Smooth muscle cell of the brain vasculature (primary cell): ENCODE data around the gene HYKK.
A peak's percentile ranks its signal among the peaks of the same experiment; 100 is the strongest.
"Not testable (repeated sequence)": the region's sequence is repeated elsewhere in the genome, so short reads cannot be mapped to it uniquely, and the experiment has no call there.

Experiments used
- DNase-seq: peaks from one replicate; pipeline ENCODE4 v3.0.0-alpha.2; 2012; ENCODE audit warnings: low read depth, low spot score

Gene HYKK, protein sequence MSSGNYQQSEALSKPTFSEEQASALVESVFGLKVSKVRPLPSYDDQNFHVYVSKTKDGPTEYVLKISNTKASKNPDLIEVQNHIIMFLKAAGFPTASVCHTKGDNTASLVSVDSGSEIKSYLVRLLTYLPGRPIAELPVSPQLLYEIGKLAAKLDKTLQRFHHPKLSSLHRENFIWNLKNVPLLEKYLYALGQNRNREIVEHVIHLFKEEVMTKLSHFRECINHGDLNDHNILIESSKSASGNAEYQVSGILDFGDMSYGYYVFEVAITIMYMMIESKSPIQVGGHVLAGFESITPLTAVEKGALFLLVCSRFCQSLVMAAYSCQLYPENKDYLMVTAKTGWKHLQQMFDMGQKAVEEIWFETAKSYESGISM

DNA sequence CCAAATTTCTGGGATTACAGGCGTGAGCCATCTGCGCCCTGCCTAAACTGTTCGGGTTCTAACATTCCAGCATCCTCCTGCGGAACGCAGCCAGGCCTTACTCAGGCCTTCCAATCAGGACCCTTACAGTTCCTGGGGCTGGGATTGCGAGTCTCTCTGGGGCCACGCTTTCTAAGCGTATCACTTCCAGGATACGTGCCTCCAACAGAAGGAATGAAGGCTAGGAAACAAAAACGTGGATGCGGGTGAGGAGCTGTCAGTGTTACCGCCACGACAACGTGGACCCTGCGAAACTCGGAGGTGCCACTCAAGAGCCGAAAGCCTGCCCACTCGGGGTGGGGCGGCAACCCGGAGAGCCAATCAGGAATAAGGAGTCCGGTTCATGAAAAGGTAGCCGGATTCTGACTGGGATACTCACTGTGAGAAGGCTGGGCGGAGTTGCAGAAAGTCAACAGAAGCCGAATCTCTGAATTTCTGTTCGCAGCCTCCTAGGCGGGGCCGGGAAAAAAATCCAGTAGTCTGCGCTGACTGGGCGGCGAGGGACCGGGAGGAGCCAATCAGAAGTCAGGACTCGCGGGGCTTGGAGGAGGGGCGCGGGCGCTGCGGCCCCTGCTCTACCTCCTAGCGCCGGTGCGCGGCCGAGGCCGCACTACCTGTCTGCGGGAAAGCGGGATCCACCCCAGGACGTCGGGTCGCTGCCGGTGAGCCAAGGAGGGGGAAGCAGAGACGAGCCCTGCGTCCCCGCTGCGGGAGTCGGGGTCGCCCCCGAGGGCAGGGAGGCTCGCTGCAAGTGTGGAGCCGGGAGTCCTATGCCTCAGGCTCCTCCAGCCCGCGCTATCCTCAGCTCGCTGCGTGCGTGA, at the start of gene HYKK:
Gene HYKK, plus strand, starts transcription at position 607 of the 860 bp plus-strand sequence. CDS start 5,512 bp downstream, outside the sequence.
- DNase-seq, result peak; percentile 91

DNA sequence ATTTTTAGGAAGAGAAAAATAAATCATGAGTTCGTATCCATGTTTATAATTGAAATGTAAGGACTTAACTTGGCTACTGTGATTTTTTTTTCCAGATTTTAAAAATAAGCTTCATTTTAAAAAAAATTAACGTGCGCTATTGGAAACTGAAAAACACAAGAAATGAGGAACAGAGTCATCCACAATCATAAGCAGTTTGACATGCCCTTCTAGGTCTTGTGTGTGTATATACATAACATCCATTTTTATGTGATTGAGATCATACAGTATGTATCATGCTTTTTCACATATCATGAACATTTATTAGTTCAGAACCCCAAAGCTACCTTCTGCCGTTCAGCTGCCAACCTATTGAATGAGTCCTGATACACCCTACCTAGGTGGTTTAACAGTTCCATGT, 46.6 kb upstream of the HYKK start:
- DNase-seq, result no peak

DNA sequence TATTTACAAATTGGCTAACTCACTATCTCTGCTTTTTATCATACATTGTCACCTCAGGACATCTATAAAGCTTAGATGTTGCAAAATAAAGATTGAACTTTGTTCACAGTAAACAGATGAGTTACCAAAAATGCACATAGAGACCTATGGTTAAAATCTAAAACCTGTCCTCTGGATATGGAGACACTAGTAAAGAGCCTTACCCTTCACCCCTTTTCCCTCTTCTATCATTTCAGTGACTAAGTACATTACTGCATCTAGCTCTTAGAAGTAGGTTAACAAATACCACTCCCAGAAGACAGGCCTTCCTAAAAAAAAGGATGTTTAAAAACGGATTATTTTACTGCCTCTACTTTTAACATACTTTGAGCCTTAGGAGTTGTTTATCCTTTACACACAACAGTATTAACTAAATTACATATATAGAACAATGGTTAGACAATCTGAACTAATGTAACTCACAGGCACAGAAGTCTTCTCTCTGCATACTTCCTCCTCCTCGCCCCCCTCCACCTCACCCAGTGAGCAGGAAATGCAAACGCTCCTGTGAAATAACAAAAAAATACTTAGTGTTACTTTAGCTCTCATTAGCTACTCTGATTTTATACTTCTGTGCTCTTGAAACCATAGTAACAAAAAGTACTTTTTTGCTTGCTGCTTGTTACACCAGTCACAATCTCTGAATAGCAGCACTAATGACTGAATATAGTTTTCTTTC, 46.0 kb upstream of the HYKK start:
- DNase-seq, result no peak

DNA sequence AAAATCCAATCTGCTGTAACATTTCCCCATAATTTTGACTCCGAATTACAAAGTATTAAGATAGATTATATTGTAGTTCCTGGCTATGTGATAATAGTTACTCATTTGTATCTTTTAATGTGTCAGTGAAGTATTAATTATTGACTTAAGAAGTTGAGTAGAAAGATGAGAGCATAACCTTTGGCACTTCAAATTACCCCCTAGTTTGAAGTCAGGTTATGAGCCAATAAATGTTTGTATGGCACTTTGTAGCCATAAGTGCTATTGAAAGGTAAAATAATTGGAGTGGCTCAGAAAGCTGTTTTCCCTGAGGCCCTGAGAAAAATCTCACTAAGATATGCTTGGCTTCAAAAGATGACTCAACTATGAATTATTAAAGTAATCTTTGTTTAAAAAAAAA, 38.3 kb upstream of the HYKK start:
- no peak for DNase-seq

DNA sequence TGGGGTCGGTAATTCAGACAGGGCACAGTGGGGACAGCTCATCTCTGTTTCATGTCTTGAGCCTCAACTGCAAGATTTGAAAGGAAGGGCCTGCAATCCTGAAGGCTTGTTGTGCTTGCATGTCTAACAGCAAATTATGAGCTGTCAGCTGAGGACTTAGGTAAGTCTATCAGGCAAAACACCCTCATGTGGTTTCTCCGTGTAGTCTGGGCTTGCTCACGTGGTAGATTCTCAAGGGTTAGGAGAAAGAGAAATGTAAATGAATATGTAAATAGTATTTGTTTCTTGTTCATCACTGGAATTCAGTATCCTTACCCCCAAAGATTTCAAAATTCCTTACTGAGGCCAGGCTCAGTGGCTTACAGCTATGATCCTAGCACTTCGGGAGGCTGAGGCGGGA, 30.1 kb upstream of the HYKK start:
- no peak for DNase-seq

DNA sequence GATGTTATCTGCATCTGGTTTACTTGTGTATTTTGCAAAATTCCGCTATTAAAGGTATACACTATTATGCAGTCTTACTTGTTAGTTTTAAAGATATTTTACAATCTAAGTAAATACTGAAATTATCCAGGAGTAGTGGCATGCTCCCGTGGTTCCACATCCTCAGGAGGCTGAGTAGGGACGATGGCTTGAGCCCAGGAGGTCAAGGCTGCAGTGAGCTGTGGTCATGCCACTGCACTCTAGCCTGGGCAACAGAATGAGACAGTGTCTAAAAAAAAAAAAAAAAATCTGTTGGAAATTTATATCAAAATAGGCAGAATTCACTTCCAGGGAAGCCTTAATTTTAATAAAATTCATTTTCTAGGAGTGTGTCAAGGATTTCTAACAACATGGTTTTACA, 27.7 kb upstream of the HYKK start:
- DNase-seq, result no peak

DNA sequence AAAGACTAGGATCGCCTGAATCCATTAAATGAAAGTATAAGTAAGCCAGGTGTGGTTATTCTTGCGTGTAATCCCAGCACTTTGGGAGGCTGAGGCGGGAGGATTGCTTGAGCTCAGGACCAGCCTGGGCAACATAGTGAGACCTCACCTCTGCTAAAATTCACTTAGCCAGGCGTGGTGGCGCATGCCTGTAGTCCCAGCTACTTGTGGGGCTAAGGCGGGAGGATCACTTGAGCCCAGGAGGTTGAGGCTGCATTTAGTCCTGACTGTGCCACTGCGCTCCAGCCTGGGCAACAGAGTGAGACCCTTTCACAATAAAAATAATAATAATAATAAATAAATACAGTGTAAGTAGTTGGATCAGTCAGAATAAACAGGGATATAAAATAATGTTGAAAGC, 25.5 kb upstream of the HYKK start:
- DNase-seq, result no peak

DNA sequence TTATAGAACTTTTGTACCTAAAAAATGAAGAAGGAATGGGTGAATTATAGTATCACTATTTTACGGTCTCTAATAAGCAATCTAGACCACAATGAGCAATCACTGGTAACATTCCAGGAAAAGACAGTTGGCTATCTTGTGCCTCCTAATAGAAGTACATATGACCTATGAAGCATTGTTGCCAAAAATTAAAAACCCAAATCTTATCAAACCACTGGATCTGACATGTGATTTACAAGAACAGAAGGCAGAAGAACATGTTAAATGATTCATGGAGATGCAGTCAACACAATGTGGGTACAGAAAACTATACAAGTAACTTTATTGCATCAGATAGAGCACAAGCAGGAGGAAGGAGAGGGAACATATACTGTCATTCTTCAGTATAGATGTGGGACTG, 14.5 kb upstream of the HYKK start:
- DNase-seq, result no peak

DNA sequence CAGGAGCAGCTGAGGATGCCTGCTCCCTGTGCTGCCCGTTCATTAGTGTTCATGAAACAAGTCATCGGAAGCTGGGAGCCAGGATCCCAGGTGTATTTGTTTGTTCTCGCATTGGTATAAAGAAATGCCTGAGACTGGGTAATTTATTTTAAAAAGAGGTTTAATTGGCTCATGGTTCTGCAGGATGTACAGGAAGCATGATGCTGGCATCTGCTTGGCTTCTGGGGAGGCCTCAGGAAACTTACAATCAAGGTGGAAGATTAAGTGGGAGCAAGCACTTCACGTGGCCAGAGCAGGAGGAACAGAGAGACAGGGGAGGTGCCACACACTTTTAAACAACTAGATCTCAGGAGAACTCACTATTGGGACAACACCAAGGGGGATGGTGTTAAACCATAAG, 5.5 kb upstream of the HYKK start:
- no peak for DNase-seq

DNA sequence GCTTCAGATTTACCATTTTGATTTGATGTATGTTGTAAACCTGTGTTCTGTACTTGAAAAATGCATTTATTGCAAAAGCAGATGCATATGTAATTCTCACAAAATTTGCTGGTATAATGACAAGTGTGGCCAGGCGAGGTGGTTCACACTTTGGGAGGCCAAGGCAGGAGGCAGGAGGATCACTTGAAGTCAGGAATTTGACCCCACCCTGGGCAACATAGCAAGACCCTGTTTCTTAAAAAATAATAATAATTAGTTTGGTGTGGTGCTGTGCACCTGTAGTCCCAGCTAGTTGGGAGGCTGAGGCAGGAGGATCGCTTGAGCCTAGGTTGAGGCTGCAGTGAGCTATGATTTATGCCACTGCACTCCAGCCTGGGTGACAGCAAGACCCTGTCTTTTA, 4.7 kb upstream of the HYKK start:
- DNase-seq, result no peak

DNA sequence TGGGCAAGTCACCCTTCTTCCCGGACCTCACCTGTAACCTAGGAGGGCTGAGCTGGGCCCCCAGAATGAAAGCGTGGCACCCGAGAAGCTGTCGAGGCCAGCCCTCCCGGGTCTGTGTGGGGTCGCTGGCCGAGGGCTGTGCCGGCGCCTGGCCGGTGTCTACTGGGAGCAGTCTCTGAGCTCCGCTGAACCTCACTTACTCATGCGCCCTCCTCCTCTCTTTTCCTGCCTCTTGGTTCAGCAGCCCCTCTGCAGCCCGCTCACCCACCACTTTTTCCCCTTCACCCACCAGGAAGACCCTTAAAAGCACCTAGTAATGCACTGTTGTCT, 419 bp downstream of the HYKK start:
- DNase-seq, result no peak

DNA sequence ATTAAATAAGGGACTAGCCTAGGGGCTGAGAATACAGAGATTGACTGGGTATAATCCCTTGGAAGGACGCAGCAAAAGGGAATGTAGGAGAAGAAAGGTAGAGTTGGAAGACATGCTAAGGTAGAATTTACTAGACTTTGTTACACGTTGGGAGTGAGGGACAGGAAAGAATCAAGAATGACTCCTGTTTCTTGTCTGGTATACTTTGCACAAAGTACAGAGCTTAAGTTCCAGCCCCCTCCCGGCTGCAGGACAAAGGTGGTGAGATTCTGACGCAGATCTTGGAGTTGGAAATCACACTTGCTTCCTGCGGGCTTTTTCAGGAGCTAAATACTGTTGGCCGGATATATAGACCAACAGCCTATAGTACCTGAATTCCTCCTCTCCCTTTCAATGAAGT, 895 bp downstream of the HYKK start:
- no peak for DNase-seq

DNA sequence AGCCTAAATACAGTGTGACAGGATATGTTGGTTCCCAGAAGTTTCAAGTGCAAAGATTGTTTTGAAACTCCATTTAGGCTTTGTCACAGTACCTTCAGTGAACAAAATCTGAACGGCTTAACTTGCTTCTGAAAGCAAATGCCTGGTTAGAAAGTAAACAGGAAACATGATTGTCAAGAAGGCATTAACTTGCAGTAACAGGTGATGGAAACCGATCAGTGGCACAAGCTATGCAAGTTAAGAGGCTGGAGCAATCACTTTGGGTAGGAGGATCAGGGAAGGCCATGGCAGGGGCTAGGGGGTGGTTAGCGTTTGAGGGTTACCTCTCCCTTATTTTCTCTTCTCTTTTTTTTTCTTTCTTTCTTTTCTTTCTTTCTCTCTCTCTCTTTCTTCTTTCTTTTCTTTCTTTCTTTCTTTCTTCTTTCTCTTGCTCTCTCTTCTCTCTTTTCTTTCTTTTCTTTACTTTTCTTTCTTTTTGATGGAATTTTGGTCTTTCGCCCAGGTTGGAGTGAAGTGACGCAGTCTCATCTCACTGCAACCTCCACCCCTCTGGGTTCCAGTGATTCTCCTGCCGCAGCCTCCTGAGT, 2.4 kb downstream of the HYKK start:
- DNase-seq, result no peak

DNA sequence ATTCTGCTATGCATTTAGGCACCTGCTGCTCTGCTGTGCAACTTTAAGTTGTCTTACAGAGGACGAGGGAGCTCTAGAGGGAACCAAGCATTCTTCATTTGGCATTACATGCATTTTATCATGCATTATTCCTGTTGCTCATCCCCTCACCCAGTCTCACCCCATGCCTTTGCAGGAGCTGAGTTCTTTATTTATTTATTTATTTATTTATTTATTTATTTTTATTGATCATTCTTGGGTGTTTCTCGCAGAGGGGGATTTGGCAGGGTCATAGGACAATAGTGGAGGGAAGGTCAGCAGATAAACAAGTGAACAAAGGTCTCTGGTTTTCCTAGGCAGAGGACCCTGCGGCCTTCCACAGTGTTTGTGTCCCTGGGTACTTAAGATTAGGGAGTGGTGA, 12.7 kb downstream of the HYKK start:
- DNase-seq, result not testable (repeated sequence)

DNA sequence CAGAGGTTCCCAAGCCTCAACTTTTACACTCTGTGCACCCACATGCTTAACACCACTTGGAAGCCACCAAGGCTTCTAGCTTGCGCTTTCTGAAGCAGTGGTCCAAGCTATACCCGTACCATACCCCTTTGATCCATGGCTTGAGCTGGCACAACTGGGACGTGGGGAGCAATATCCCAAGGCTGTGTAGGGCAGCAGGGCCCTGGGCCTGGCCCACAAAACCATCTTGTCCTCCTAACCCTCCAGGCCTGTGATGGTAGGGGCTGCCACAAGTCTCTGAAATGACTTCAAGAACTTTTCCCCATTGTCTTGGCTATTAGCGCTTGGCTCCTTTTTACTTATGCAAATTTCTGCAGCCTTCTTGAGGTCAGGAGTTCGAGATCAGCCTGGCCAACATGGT, 16.9 kb downstream of the HYKK start:
- DNase-seq, result no peak

DNA sequence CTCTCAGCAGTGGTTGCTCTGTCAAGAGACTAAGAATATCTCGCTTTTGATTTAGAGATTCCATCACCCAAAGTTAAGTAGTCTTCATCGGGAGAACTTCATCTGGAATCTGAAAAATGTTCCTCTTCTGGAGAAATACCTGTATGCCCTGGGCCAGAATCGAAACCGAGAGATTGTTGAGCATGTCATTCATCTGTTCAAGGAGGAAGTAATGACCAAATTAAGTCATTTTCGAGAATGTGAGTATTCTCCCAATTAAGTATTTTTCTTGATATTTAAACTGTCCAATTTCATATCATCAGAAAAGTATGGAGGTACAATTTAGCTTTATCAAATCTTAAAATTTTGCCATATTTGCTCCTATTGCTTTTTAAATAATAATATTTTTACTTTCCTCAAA, 19.9 kb downstream of the HYKK start:
- no peak for DNase-seq

DNA sequence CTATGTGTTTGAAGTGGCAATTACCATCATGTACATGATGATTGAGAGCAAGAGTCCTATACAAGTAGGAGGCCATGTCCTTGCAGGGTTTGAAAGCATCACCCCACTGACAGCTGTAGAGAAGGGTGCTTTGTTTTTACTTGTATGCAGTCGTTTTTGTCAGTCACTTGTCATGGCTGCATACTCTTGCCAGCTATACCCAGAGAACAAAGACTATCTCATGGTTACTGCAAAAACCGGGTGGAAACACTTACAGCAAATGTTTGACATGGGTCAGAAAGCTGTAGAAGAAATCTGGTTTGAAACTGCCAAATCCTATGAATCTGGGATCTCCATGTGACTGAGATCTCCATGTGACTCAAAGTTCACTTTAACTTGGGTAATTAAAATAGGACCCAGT, 26.0 kb downstream of the HYKK start:
- DNase-seq, result no peak

DNA sequence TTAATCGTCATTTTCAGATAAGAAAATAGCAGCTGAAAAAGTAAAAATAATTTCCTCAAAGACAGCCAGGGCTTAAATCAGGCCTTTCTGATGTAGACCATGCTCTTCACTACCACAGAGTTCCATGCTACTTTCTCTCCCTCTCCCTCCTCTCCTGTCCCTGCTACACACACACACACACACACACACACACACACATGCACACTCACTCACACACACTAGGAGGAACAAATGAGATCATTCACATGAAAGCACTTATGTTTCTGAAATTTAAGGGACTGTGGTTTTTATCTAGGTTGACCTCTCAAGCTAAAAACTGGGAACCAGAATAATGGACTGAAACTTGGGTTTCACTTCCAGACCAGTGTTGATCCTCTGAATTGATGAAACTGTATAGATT, 28.8 kb downstream of the HYKK start:
- DNase-seq, result no peak

DNA sequence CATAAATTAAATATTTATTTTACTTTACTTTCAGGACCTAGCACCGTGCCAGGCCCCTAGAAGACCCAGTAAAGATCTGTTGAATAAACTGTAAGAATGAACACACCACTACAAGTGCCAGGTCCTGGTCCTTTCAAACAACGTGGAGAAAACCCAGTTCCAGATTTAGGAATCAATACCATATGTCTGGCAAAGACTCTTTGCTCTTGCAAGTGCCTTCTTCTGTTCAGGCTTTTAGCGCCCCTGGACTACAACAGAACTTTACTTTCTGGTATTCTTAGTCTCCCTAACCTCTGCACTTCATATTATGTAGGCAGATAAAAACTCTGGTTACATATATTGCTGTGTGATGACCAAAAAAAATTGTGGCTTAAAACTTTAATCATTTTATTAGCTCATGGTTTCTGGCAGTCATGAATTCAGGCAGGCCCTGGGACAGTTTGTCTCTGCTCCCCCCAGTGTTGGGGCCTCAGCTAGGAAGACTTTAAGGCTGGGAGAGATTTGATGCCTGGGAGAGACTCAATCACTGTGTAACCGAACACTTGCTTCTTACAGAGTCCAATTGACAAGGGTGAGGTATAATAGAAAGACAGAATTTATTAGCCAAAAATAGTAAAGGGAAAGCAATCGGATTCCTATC, 30.0 kb downstream of the HYKK start:
- DNase-seq, result no peak

DNA sequence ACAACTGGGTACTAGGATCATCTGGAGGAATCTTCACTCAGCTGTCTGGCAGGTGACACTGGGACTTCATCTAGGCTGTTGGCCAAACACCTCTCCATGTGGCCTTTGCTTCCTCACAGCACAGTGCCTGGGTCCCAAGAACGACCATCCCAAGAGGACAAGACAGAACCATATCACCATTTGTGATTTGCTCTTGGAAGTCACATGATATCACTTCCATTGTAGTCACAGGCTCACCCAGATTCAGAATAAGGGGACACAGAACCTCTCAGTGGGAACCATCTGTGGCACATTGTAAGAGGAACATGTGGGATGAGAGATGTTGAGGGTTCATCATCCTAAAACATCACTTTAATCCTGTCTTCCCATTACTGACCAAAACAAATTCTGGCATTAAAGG, 31.0 kb downstream of the HYKK start:
- DNase-seq, result no peak

DNA sequence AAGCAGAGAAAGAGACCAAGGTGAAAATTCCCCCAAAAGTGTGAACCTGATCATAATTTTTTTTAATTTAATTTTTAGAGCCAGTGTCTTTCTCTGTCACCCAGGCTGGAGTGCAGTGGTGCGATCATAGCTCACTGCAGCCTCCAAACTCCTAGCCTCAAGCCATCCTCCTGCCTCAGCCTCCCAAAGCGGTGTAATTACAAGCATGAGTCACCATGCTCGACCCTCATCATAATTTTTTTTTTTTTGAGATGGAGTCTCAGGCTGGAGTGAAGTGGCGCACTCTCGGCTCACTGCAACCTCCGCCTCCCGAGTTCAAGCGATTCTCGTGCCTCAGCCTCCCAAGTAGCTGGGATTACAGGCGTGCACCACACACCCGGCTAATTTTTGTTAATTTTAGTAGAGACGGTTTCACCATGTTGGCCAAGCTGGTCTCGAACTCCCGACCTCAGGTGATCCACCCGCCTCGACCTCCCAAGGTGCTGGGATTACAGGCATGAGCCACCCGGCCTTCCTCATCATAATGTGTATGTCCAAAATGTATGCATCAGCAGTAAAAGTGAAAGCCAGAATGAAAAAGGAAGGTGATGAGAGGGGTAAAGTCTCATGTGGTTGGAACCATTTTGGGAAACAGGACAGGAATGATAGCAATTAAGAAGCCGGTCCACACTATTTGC, 32.2 kb downstream of the HYKK start:
- DNase-seq, result not testable (repeated sequence)
